ENCODE data around the gene TCEA2.

Gene TCEA2

DNA sequence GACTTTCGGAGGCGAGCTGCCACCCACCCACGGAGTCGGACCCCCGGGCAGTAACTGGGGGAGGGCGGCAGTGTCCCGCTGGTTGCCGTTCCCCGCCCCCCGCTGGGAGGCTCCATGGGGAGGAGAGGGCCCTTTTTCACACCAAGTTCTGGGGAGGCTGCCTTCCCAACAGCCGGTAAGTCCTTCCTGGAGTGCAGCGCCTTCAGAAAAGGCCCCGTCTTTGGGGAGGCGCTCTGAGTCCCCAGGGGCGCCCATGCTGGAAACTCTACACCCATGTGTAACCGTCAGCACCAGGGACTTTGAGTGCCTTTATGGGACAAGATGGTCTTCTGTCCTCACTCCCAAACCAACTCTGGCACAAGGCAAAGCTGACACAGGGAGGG lies 13.1 kb upstream of the TCEA2 start:
- DNase-seq = no peak

- DNase-seq = no peak
Measured at GRCh38 chr20:64050261-64051032, 12.6 kb upstream of the TCEA2 start.

GRCh38 chr20:64051033-64051452 lies 12.0 kb upstream of the TCEA2 start:
- no peak for DNase-seq

- no peak for DNase-seq
Measured at GRCh38 chr20:64051561-64052325, 11.3 kb upstream of the TCEA2 start.

GRCh38 chr20:64052326-64052722 lies 10.7 kb upstream of the TCEA2 start:
- DNase-seq = no peak

- no peak for DNase-seq
Measured at GRCh38 chr20:64052987-64053840, 9.8 kb upstream of the TCEA2 start.

GRCh38 chr20:64053841-64054661 lies 8.9 kb upstream of the TCEA2 start:
- DNase-seq = no peak

GRCh38 chr20:64055396-64055892 lies 7.6 kb upstream of the TCEA2 start:
- no peak for DNase-seq

GRCh38 chr20:64055893-64056638 lies 6.9 kb upstream of the TCEA2 start:
- DNase-seq = no peak

DNA sequence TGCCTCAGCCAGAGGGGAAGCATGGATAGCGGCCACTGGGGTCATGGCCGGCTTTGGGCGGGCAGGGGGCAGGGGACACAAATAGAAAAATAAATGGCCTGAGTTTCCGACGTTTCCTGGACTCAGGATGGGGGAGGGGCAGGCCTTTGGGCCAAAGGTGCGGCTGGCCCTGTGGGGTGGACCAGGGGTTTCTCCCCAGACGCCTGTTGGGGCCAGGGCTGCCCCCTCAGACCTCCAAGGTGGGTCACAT lies 6.4 kb upstream of the TCEA2 start:
- no peak for DNase-seq

GRCh38 chr20:64056889-64057627 lies 5.9 kb upstream of the TCEA2 start:
- DNase-seq = no peak

- DNase-seq = peak; percentile 64
Measured at GRCh38 chr20:64057628-64058498, 5.1 kb upstream of the TCEA2 start.

DNA sequence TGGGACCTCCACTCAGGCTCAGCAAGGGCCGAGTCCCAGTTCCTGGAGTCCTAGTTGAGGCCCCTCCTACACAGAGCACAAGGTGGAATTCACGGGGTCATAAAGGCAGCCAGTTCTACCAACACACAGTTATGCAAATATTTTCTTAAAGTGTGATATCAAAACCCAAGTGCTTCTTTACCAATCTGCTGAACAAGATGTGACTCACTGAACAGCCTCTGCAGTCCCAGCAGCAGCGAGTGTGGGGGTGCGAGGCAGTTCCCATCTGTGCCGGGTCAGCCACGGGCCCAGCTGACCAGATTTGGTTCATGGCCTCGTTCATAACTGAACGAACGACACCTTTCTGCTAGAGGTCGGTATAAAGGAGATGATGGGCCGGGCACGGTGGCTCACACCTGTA lies 4.5 kb upstream of the TCEA2 start:
- no peak for DNase-seq

DNA sequence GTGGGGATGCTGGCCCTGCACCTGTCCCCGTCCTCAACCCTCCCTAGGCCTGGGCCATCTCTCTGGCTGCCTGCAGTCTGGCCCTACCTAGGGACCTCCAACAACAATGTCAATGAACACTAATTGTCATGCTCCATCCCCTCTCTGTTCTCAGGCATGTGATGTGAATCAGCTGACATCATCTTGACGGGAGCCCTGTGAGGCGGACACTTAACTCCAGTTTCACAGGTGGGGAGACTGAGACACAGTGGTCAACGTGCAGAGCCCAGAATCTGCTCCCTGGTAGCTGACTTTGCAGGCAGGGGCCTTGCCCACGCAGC lies 762 bp upstream of the TCEA2 start:
- DNase-seq = no peak

- DNase-seq = no peak
Measured at GRCh38 chr20:64063389-64064144, 569 bp downstream of the TCEA2 start.

DNA sequence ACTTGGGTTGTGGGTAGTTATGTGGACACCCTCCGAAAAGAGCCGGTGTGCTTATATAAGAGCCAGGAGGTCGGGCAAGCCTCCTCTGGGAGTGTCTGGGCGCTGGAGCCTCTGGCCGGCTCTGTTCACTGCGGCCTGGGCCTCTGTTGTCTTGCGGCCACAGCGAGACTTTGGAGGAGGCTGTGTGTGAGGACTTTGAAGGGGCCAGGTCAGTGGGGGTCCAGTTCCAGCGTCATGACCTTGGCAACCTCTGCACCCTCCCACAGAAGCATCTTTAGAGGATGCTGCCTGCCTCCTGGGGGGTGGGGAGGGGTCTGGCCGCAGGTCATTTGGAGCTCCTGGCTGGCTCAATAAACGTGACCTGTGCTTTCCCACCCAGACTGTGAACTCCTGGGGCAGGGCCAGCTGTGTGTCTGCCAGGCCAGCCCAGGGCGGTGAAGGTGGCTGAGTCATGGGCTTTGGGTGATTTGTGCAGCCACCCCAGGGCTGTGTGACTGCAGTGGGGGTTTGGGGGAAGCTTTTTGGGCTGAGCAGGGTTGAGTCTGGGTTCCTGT lies 1.2 kb downstream of the TCEA2 start:
- DNase-seq = no peak

DNA sequence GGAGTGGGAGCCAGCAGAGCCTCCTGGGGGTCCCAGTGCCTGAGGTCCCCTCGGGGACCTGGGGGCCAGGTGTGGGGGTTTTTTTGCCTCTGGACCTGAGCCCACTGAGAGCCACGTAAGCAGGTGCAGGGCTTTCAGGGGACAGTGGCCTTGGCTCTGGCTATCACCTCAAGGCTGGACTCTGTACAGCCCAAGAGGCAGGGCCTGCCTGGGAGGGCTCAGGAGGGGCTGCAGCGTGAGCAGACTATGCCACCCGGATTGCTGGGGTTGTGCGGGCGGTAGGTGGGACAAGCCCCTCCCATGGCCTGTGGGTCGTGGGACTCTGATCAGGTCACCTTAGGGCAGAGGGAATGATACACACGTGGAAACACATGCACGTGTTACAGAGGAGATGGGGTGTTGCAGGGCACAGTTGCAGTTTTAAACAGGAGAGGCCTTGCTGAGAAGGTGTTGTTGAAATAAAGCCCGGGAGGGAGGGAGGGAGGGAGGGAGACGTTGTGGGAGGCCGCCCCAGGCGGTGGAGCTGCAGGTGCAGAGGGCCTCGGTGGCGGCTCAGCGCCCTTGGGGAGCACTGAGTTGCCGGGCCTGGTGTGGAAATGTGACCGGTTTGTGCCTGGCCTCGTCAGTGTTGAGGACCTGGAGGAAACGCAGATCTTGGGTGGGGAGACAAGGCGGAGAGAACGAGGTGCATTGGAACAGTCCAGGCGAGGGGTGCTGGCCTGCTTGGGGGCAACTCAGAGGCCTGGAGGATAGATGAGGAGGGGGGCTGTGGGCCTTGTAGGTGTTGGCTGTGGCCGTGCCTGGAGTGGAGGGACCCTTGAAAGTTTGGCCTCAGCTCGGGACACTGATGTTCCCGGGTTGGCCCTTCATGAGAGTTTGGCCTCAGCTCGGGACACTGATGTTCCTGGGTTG lies 2.3 kb downstream of the TCEA2 start:
- DNase-seq = no peak

DNA sequence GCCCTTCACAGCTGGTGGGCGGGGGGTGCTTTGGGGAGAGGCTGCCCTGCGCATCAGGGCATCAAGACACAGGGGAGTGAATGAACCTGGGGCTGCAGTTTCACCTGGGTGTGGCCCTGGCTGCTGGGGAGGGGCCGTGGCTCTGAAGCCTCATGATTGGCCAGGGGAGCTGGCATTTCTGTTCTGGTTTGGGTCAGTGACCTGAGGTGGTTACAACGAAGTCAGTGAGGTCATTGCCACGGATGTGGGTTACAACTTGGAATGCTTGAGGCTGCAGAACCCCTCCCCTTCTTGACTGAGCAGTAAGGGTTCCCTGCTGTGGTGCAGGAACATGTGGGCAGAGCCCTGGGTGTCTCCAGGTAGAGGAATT lies 3.0 kb downstream of the TCEA2 start:
- DNase-seq = peak; percentile 44

All from activated effector memory CD4-positive, alpha-beta T cell treated with Interleukin-2 at 50 U/mL for 16 hours (primary cell).